Liver (tissue), 9 donors: ENCODE data around the gene MCUR1. TPM values are rescaled to one million over a fixed set of nuclear protein-coding genes. Genes with fewer than 3 reads are reported as not detected.

Experiments
- DNase-seq: peaks from one replicate; pipeline ENCODE4 v3.0.0-alpha.2; 2017; ENCODE audit warnings: low spot score
- H3K27ac ChIP-seq, 2 donors: one replicate each; pipeline ENCODE4 v1.7.0; 2013; ENCODE audit warnings: inconsistent platforms in 2 of 2, low read length in 2 of 2, control low read depth in 1 of 2, low read depth in 1 of 2, mild to moderate bottlenecking in 1 of 2
- H3K27me3 ChIP-seq, 4 donors: one replicate each; pipeline versions ENCODE4 v1.6.1 to v1.7.0; 2013; ENCODE audit warnings: low read length in 3 of 4, inconsistent platforms in 1 of 4, mild to moderate bottlenecking in 1 of 4, moderate library complexity in 1 of 4; ENCODE audit not compliant: control insufficient read depth in 4 of 4, insufficient read depth in 4 of 4
- H3K36me3 ChIP-seq, 4 donors: one replicate each; pipeline versions ENCODE4 v1.6.1 to v1.7.0; 2013; ENCODE audit warnings: low read length in 3 of 4, mild to moderate bottlenecking in 3 of 4, low read depth in 1 of 4, moderate library complexity in 1 of 4; ENCODE audit not compliant: control insufficient read depth in 4 of 4, insufficient read depth in 3 of 4
- H3K4me1 ChIP-seq, 4 donors: one replicate each; pipeline versions ENCODE4 v1.6.1 to v1.7.0; 2013; ENCODE audit warnings: low read length in 3 of 4, mild to moderate bottlenecking in 3 of 4, moderate library complexity in 1 of 4; ENCODE audit not compliant: control insufficient read depth in 4 of 4, insufficient read depth in 4 of 4
- H3K4me3 ChIP-seq, 3 donors: one replicate each; pipeline versions ENCODE4 v1.6.1 to v1.7.0; 2013; ENCODE audit warnings: low read length in 3 of 3, control low read depth in 1 of 3, low read depth in 1 of 3, mild to moderate bottlenecking in 1 of 3
- H3K9ac ChIP-seq, 2 donors: one replicate each; pipeline ENCODE4 v1.7.0; 2013; ENCODE audit warnings: low read length in 2 of 2, mild to moderate bottlenecking in 2 of 2, moderate library complexity in 2 of 2, control low read depth in 1 of 2, low read depth in 1 of 2
- H3K9me3 ChIP-seq, 4 donors: one replicate each; pipeline versions ENCODE4 v1.6.1 to v1.7.0; 2013; ENCODE audit warnings: low read length in 3 of 4; ENCODE audit not compliant: control insufficient read depth in 4 of 4
- EGR1 ChIP-seq, 2 donors: IDR thresholded peaks; 2 replicates each; pipeline ENCODE4 v1.6.1; 2016 to 2018; ENCODE audit warnings: antibody characterized with exemption in 2 of 2, low read depth in 2 of 2
- FOXA1 ChIP-seq: IDR thresholded peaks from 2 replicates; pipeline ENCODE4 v1.6.1; 2016; ENCODE audit warnings: antibody characterized with exemption
- FOXA2 ChIP-seq: IDR thresholded peaks from 2 replicates; pipeline ENCODE4 v1.6.1; 2016; ENCODE audit warnings: antibody characterized with exemption
- GABPA ChIP-seq, 2 donors: IDR thresholded peaks in 1 of 2; conservative IDR thresholded peaks in 1 of 2; 2 replicates each; pipeline ENCODE4 v1.6.1; 2016; ENCODE audit warnings: antibody characterized with exemption in 2 of 2, mild to moderate bottlenecking in 1 of 2, moderate library complexity in 1 of 2
- HNF4A ChIP-seq, 2 donors: conservative IDR thresholded peaks; 2 replicates each; pipeline ENCODE4 v1.6.1; 2016; ENCODE audit warnings: antibody characterized with exemption in 2 of 2, mild to moderate bottlenecking in 2 of 2
- HNF4G ChIP-seq: IDR thresholded peaks from 2 replicates; pipeline ENCODE4 v1.6.1; 2016; ENCODE audit warnings: antibody characterized with exemption
- JUND ChIP-seq, 2 donors: IDR thresholded peaks; 2 replicates each; pipeline ENCODE4 v1.6.1; 2016; ENCODE audit warnings: antibody characterized with exemption in 2 of 2
- NR2F2 ChIP-seq: IDR thresholded peaks from 2 replicates; pipeline ENCODE4 v1.6.1; 2016; ENCODE audit warnings: antibody characterized with exemption
- RAD21 ChIP-seq, 2 donors: IDR thresholded peaks; 2 replicates each; pipeline ENCODE4 v1.6.1; 2016; ENCODE audit warnings: antibody characterized with exemption in 2 of 2, mild to moderate bottlenecking in 2 of 2
- SP1 ChIP-seq: IDR thresholded peaks from 2 replicates; pipeline ENCODE4 v1.6.1; 2018; ENCODE audit warnings: antibody characterized with exemption, mild to moderate bottlenecking
- TAF1 ChIP-seq: conservative IDR thresholded peaks from 2 replicates; pipeline ENCODE4 v1.6.1; 2016; ENCODE audit warnings: antibody characterized with exemption, mild to moderate bottlenecking
- WGBS: extraction: QIAGEN DNeasy Blood & Tissue Kit; methylation state at CpG from one replicate; pipeline ENCODE4 v1.1.7; 2013; 5-methylcytosine and 5-hydroxymethylcytosine counted together
- polyA plus RNA-seq, 2 donors: library from polyadenylated mRNA; stranded (reverse) in 1 of 2; unstranded in 1 of 2; fragments of 200-250 nt in 1 of 2; fragments of >200 nt in 1 of 2; fragmentation: Nextera tagmentation in 1 of 2; extraction: Ambion mirVana in 1 of 2; gene quantifications; one replicate each; pipeline versions ENCODE4 v1.2.1 to v1.2.3, GENCODE V29; 2013 to 2015
- total RNA-seq, 2 donors: library from RNA; depleted of rRNA; stranded (reverse); fragments of >200 nt; gene quantifications; one replicate each; pipeline ENCODE4 v1.2.3, GENCODE V29; 2014
- TF ChIP-seq, protein P1 (sequence below): IDR thresholded peaks from 2 replicates; pipeline ENCODE4 v1.6.1; 2016; ENCODE audit warnings: antibody characterized with exemption
- TF ChIP-seq, protein P2 (sequence below): IDR thresholded peaks from 2 replicates; pipeline ENCODE4 v1.6.1; 2016; ENCODE audit warnings: antibody characterized with exemption
- TF ChIP-seq, protein P3 (sequence below): IDR thresholded peaks from 2 replicates; pipeline ENCODE4 v1.6.1; 2016; ENCODE audit warnings: antibody characterized with exemption
- TF ChIP-seq, protein P4 (sequence below): fragments of 150-350 bp; IDR thresholded peaks from 2 replicates; pipeline ENCODE4 v1.5.1; 2017; ENCODE audit warnings: improper control_type of control experiment, low read depth, low read length; ENCODE audit not compliant: missing input control
- TF ChIP-seq, protein P5 (sequence below): IDR thresholded peaks from 2 replicates; pipeline ENCODE4 v1.6.1; 2016; ENCODE audit warnings: antibody characterized with exemption, mild to moderate bottlenecking
- donor health status: healthy.
- donor health status: healthy.
- donor health status: healthy.
- donor health status: healthy.
- donor health status: healthy.

MCUR1 gene
- total and polyA plus RNA-seq, 4 donors, result 7.3 to 17.3 (median 7.4) TPM

DNA sequence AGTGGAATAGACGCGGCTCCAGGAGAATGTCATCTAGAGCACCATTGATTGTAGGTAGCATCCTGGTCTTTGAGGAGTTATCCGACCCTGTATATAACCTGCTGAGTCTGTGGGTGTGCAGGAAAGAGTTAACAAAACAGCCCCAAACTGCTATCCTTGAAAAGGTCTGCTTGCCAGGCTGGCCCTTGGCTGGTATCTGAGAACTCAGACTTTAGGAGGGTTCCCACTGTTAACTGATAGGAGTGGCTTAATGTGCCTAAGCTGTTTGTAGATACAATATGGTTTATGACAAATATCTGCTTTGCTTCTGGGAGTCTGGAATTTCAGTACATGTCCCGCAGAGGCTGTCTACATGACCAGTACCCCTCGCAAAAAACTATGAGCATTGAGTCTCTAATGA is 27.6 kb upstream of the MCUR1 start:
- TF ChIP-seq, protein P1, sequence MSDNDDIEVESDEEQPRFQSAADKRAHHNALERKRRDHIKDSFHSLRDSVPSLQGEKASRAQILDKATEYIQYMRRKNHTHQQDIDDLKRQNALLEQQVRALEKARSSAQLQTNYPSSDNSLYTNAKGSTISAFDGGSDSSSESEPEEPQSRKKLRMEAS, result no peak
- no peak for TF ChIP-seq JUND (IDR thresholded peaks at IDR 0.05)
- TF ChIP-seq HNF4A (conservative IDR thresholded peaks at IDR 0.05), result no peak
- no peak for TF ChIP-seq NR2F2
- no peak for TF ChIP-seq RAD21 (IDR thresholded peaks at IDR 0.05)
- no peak for TF ChIP-seq SP1
- no peak for TF ChIP-seq HNF4G
- no peak for TF ChIP-seq FOXA1
- TF ChIP-seq EGR1 (IDR thresholded peaks at IDR 0.05; ENCODE audit: low read depth in 2 of 2), result no peak
- TF ChIP-seq, protein P2, sequence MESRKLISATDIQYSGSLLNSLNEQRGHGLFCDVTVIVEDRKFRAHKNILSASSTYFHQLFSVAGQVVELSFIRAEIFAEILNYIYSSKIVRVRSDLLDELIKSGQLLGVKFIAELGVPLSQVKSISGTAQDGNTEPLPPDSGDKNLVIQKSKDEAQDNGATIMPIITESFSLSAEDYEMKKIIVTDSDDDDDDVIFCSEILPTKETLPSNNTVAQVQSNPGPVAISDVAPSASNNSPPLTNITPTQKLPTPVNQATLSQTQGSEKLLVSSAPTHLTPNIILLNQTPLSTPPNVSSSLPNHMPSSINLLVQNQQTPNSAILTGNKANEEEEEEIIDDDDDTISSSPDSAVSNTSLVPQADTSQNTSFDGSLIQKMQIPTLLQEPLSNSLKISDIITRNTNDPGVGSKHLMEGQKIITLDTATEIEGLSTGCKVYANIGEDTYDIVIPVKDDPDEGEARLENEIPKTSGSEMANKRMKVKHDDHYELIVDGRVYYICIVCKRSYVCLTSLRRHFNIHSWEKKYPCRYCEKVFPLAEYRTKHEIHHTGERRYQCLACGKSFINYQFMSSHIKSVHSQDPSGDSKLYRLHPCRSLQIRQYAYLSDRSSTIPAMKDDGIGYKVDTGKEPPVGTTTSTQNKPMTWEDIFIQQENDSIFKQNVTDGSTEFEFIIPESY, result no peak
- no peak for TF ChIP-seq TAF1
- TF ChIP-seq, protein P3, sequence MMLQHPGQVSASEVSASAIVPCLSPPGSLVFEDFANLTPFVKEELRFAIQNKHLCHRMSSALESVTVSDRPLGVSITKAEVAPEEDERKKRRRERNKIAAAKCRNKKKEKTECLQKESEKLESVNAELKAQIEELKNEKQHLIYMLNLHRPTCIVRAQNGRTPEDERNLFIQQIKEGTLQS, result no peak
- TF ChIP-seq, protein P4, sequence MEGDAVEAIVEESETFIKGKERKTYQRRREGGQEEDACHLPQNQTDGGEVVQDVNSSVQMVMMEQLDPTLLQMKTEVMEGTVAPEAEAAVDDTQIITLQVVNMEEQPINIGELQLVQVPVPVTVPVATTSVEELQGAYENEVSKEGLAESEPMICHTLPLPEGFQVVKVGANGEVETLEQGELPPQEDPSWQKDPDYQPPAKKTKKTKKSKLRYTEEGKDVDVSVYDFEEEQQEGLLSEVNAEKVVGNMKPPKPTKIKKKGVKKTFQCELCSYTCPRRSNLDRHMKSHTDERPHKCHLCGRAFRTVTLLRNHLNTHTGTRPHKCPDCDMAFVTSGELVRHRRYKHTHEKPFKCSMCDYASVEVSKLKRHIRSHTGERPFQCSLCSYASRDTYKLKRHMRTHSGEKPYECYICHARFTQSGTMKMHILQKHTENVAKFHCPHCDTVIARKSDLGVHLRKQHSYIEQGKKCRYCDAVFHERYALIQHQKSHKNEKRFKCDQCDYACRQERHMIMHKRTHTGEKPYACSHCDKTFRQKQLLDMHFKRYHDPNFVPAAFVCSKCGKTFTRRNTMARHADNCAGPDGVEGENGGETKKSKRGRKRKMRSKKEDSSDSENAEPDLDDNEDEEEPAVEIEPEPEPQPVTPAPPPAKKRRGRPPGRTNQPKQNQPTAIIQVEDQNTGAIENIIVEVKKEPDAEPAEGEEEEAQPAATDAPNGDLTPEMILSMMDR, result no peak
- no peaks in the 10 kb centered on the region for H3K4me1 ChIP-seq
- H3K27ac ChIP-seq, result no peak overlapping the region
- no peaks in the 10 kb centered on the region for H3K9me3 ChIP-seq
- no peaks in the 10 kb centered on the region for H3K36me3 ChIP-seq
- 83% methylated on average over 5 of the region's 5 CpGs for WGBS
- no peak overlapping the region for H3K4me3 ChIP-seq
- H3K9ac ChIP-seq, result no peak overlapping the region
- DNase-seq, result no peak
- H3K27me3 ChIP-seq, result no peaks in the 10 kb centered on the region

DNA sequence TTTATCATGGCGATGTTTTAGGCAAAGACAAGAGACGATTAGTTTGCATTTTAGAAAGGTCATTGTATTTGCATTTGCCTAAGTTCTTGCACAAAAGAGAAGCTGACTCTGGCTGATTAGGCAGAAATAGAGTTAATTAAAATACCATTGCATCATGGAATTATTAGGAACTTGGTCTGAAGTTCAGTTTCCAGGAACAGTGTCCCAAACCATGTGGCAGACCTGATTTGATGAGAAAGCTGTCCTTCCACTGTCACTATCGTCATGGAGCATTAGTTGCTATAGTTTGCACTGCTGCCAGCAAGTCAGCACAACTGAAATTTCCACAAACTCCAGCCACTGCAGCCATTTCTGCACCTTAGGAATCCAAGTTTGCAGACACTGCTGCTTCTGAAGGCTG is 24.3 kb upstream of the MCUR1 start:
- Histone ChIP-seq H3K4me3 (no peak overlapping the region), H3K9ac (no peak overlapping the region), H3K27ac (no peak overlapping the region), H3K9me3 (no peaks in the 10 kb centered on the region), H3K36me3 (no peaks in the 10 kb centered on the region), H3K4me1 (no peaks in the 10 kb centered on the region), H3K27me3 (no peaks in the 10 kb centered on the region)
- 53% methylated on average over 3 of the region's 3 CpGs for WGBS
- TF ChIP-seq HNF4G (no peak), FOXA2 (no peak), GABPA (IDR thresholded peaks at IDR 0.05 in 1 of 2, conservative IDR thresholded peaks at IDR 0.05 in 1 of 2) (no peak), SP1 (no peak), RAD21 (IDR thresholded peaks at IDR 0.05) (no peak), JUND (IDR thresholded peaks at IDR 0.05) (no peak)
- TF ChIP-seq, protein P5, sequence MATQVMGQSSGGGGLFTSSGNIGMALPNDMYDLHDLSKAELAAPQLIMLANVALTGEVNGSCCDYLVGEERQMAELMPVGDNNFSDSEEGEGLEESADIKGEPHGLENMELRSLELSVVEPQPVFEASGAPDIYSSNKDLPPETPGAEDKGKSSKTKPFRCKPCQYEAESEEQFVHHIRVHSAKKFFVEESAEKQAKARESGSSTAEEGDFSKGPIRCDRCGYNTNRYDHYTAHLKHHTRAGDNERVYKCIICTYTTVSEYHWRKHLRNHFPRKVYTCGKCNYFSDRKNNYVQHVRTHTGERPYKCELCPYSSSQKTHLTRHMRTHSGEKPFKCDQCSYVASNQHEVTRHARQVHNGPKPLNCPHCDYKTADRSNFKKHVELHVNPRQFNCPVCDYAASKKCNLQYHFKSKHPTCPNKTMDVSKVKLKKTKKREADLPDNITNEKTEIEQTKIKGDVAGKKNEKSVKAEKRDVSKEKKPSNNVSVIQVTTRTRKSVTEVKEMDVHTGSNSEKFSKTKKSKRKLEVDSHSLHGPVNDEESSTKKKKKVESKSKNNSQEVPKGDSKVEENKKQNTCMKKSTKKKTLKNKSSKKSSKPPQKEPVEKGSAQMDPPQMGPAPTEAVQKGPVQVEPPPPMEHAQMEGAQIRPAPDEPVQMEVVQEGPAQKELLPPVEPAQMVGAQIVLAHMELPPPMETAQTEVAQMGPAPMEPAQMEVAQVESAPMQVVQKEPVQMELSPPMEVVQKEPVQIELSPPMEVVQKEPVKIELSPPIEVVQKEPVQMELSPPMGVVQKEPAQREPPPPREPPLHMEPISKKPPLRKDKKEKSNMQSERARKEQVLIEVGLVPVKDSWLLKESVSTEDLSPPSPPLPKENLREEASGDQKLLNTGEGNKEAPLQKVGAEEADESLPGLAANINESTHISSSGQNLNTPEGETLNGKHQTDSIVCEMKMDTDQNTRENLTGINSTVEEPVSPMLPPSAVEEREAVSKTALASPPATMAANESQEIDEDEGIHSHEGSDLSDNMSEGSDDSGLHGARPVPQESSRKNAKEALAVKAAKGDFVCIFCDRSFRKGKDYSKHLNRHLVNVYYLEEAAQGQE, result no peak
- DNase-seq, result no peak
